ENCODE measurements around the gene LYPD1.

The LYPD1 gene

DNA sequence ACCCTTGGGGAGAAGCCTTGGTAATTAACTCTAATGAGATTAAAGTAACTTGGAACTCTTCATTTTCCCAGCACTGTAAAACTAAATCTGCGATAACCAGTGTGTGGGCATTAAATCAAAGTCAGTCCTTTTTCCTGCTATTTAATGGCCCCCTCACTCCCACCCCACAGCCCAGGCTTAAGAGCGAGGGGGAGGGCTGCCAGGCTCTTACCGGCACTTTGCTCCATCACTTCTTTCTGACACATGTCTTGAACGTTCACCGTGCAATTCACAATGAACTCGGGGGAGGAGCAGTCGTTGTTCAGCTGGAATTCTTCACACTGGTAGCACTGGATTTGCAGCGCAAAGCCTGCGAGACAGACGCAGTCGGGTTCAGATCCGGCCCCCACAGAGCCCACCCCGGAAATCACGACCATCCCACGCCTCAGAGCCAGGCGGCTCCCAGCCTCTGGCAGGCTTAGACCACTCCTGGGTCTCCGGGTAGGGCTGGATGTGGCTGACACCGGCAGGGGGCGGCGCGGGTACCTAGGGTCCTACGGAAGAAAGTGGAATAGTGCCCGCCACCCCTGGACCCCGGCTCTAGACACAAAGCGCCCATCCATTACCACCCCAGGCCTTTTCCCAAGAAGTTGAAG, 1.7 kb downstream of the LYPD1 start:
- DNase-seq: peak; percentile 35

DNA sequence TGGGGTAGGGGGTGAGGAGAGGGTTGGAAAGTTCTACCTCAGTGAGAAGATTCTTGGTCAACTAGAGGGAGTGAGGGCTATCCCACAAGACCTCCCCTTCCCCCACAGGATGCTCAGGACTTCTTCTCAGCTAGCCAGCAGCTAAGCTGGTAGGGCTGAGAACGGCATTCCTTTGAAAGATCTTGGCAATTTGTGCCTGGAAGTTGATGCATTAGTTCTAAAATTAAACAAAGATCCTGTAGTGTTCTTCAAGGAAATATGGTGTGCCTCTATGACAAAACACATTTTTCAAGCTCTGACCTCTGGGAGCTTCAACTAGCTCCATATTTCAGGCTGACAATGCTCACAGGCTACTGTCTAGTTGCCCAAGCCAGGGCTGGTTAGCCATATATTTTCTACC, 2.3 kb downstream of the LYPD1 start:
- peak; percentile 63 for DNase-seq

- peak; percentile 55 for DNase-seq
These were observed 4.4 kb downstream of the LYPD1 start for GRCh38 chr2:132665401-132666140.

DNA sequence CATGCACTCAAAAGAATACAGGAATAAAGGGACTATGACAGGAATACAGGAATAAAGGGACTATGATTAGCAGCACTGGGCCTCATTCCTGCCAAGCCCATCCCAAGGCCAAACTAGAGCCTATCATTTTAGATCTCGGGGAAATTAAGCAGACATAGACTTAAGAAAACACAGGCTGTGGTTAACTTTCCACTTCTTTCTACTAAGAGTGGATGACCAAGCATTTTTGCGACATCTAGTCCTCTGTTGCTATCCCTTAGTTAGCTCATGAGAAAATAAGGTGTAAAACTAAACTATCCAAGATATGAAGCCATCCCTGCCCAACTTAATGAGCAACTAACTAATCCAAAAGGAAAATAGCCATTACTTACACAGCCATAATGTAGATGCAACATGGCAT, 5.9 kb downstream of the LYPD1 start:
- no peak for DNase-seq

DNA sequence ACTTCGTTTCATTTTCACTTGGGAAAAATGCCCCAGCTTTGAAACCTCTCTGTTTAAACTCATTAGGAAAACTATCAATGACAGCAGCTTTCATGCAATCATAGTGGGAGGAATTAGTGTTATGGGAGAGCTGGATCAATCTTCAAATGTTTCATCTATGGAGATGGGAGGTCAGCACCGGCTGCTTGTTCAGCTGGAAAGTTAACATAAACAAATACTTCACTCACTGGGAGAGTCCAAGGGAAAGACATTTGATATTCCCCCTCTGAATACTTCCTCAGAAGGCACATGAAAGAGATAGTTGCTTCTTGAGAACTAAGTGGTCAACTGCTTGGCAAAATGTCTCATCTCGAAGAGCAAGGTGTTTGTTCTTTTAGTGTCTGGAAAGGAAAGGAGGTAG, 7.3 kb downstream of the LYPD1 start:
- DNase-seq: peak; percentile 36

- DNase-seq: no peak
These were observed 10.7 kb downstream of the LYPD1 start for GRCh38 chr2:132659331-132659730.

GRCh38 chr2:132656266-132656975, 13.6 kb downstream of the LYPD1 start:
- peak; percentile 26 for DNase-seq

- DNase-seq: no peak
These were observed 15.0 kb downstream of the LYPD1 start for GRCh38 chr2:132654968-132655367.

DNA sequence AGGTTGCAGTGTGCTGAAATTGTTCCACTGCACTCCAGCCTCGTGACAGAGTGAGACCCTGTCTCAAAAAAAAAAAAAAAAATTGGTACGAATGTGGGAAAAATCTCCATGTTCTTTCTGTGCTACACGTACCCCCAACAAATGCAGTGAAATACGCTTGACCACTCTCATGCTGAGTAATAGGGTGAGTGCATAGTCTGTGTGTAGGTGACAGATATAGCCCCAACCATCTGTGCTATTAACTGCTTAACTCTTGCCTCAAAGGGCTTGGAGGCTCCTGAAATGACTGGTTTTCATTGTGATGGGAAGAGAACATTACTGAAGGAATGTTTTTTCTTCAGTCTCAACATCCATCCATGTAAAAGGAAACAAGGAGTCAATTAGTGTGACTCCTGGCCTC, 15.7 kb downstream of the LYPD1 start:
- no peak for DNase-seq

DNA sequence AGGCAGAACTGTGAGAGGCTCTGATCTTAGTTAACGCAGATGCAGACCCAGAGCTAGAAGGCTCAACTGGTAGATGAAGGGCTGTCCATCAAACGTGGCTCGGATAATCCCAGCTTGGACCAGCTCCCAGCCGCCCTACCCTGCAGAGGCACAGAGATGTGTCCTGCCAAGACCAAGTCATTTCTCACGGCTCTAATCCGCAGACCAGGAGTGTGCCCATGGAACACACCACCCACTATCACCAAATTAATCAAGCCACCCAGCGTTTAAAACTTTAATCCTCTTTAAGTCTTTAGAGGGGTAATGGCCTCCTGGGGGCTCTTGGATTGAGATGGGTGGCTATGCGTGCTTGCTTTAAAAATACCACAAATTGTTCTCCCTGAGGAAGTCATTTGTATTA, 17.5 kb downstream of the LYPD1 start:
- DNase-seq: no peak

- DNase-seq: peak; percentile 53
These were observed 18.6 kb downstream of the LYPD1 start for GRCh38 chr2:132651115-132652045.

DNA sequence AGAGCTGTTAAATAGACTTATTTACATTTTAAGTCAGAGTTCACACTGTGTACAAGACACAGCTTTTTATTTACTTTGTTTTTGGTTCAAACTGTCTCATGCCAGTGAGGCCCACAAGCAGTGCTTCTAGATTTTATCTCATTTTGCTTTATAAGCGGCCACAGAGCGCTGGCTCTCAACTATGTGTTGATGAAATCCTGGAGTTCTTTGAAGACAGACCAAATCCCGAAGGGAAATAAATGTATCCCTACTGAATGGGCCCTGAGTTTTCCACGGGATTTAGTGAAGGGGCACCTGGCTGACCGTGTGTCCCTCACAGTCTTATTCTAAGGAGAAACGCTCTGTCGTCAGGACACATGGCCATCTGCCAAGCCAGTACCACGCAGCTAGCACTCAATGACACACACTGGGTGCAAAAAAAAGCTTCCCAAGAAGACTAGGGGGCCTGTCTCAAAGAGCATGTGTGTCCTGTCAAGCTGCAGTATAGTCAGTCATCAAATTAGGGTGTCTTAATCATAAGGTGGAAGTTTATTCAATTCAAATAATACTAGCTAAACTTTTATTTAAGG, 23.4 kb downstream of the LYPD1 start:
- no peak for DNase-seq

DNA sequence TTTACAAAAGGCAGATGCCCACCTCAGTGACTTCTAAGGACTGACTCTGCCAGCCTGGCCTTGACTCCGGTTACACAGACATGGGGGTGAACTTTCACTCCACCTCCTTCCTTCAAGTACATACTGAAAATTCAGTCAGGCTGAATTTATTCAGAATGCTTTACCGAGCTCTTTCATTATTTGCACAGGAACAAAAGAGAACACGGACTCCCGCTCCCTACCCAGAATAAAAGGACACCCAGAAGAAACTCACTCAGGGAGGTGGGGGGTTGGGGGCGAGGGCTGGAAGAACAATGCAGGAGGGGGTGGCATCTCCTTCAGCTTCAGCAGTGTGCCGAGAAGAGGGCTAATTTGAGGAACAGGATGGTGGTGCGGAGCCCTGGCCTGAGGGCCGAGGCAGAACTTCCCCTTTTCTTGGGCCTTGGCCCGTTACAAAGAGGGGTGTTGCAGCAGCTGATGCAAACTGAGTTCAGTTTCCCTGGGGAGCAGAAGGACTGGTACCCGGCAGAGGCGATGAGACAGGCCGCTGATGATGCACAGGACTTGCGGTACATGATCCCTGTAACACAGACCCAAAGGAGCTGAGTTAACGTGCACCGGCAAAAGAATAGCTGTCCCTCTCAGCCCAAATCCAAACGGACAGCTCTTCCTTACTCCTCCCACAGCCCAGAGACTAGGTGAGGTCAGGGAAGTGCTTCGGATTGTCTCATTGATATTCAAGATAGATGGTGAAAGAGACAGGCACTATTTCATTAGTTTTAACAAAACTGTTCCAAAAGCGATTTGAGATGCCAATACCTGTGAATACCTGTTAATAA, 24.1 kb downstream of the LYPD1 start:
- no peak for DNase-seq

DNA sequence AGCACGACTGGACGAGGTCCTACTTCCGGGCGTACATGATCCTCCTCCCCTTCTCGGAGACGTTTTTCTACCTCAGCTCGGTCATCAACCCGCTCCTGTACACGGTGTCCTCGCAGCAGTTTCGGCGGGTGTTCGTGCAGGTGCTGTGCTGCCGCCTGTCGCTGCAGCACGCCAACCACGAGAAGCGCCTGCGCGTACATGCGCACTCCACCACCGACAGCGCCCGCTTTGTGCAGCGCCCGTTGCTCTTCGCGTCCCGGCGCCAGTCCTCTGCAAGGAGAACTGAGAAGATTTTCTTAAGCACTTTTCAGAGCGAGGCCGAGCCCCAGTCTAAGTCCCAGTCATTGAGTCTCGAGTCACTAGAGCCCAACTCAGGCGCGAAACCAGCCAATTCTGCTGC, 24.8 kb downstream of the LYPD1 start:
- DNase-seq: no peak

GRCh38 chr2:132642415-132642814, 27.6 kb downstream of the LYPD1 start:
- DNase-seq: no peak

DNA sequence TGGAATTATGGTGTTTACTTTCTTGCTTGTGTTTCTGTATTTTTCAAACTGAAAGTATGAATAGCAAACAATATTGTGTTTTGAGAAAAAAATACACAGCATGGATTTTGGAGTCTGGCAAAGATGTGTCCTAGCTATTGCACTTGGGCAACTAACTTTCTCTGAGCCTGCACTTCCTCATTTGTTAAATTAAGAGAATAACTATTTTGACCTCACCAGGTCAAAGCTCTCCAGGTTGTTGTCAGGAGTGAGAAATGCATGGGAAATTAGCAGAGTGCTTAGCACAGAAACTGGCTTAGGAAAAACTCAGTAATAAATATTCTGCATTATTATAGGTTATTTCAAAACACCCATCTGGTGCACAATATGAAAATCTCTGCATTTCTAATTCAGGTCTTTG, 28.2 kb downstream of the LYPD1 start:
- no peak for DNase-seq

- DNase-seq: no peak
These were observed 29.9 kb downstream of the LYPD1 start for GRCh38 chr2:132640116-132640515.

GRCh38 chr2:132638313-132639040, 31.5 kb downstream of the LYPD1 start:
- DNase-seq: no peak

DNA sequence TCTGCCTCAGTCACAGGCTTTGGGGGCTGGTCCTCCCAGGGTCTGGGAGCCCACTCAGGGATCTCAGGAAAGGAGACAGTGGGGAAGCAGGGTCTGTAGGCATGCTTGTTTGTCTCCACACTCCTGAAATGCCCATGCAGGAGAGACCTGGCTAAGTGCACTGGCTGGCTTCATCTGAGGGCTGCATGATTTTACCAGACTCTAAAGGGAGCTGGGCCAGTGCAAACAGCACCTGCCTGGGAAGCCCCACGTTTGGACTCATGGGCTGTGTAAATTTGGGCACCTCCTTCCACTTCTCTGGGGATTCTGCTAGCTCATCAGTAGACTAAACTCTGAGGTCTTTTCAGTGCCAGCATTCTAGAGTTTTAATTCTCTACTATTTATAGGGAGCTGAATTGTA, 33.7 kb downstream of the LYPD1 start:
- DNase-seq: no peak

DNA sequence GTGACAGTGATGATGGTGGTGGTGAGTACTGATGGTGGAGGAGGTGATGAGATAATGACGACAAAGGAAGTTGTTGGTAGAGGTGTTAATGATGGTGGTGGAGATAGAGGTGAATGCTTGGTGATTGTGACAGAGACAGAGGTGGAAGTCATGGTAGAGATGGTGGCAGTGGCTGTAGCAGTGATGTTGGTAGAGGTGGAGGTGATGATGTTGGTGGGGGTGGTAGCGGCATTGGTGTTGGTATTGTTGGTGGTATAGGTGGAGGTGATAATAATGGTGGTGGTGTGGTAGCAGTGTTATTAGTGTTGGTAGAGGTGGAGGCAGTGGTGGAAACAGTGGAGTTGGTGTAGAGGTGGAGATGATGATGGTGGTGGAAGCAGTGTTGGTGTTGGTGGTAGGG, 36.4 kb downstream of the LYPD1 start:
- DNase-seq: no peak

All from fibroblast of upper back skin (primary cell).